Stimulated activated CD4-positive, alpha-beta T cell treated with anti-CD3 and anti-CD28 coated beads, Interleukin-1b, Interleukin-23, amount 100 ng/mL, for 48 hours (primary cell): ENCODE data around the gene A2M.

Source experiments
- DNase-seq: peaks from one replicate; pipeline ENCODE4 v3.0.0-alpha.2; 2020

Gene A2M

DNA sequence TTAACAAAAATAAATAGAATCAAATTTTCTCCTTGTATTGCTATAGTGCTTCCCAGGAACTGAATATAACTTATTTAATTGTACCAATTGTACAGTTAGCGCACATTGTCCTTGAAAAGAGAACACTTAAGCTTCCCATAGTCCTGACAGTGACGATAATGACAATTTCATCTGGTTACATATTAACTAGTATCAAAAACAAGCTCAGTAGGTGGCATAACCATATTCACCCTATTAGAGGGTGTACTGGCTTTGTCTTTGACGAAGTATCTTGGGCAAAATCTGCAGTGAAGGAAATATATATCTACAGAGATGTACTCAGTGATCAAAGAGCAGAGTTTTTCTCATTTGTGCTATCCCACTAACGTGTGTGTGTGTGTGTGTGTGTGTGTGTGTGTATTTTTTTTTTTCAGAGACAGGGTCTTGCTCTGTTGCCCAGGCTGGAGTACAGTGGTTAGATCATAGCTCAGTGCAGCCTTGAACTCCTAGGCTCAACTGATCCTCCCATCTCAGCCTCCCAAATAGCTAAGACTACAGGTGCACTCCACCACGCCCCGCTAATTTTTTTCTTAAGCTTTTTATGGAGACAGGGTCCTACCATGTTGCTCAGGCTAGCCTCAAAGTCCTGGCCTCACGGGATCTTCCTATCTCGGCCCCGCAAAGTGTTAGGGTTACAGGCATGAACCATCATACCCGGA lies 4.9 kb upstream of the A2M start:
- DNase-seq, result no peak

DNA sequence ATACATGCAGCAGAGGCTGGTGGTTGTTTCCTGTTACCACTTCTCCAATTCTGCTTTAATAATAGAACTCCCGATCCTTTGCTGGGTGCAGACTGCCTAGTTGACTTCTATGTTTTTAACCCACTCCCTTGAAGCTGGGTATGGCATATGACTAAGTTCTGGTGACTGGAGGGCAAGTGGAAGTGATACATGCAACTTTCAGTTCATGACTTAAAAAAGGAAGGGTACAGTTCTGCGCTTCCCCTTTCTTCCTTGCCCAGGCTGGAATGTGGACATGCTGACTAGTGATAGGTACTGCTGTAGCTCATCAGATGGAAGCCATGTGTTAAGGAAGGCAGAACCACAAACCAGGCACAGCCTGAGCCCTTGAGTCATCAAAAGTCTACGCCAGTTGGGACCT lies 2.4 kb upstream of the A2M start:
- no peak for DNase-seq

DNA sequence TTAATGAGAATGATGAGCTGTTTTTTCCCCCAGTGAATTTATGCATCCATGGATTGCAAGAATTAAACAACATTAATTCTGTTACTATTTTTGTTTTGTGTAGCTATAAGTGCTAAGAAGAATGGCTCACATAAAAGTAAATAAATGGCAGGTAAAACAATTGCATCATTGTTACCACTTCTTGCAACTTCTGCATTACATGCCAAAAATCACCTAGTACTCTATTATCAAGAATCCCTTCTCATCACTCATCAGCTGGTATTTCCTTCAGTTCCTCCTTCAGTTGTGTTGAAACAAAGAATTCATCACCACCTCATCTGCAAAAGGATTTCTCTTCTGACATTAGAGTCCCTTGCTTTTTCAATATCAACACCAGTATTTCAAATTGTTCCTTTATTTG lies 773 bp downstream of the A2M start:
- DNase-seq, result no peak

DNA sequence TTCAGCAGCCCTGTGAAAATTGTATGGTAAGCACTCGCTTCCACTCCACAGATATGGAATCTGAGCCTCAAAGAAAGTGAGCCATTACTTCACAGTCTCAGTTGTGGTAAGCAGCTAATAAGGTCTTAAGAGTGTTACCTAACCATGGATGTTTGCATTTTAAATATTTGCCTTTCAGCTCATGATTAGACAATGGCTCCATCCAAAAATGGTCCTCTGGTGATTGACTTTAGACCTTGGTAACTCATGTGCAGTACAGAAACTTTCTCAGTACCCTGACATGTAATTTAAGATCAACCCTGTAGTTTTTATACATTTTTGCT lies 1.8 kb downstream of the A2M start:
- DNase-seq, result no peak

DNA sequence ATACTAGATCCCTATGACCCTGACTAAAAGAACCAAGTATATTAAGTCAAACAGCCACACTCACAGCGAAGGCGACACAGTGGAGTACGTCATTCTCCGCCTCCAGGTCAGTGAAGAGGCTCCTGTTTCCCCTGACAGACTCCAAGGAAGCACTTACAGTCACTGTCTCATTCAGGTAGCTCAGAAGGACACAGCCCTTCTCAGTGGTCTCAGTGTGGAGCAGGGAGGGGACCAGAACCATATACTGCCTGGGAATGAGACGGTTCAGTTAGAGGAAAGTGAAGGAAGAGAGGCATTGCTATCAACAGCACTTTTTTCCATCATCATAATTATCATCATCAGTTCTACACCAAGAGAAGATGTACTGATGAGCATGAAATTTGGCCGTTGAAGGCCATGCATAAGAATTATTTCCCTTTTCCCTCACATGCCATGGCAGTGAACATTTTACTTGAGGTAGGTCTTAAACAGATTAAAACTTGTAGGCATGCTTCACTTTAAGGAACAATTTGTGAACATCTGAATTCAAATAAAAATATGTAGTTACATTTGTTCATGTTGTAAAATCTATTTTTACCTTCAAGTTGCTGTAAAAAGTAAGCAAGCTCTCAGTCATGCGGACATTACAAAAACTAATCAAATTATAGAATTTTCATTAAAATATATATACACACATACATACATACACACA lies 2.3 kb downstream of the A2M start:
- DNase-seq, result no peak

DNA sequence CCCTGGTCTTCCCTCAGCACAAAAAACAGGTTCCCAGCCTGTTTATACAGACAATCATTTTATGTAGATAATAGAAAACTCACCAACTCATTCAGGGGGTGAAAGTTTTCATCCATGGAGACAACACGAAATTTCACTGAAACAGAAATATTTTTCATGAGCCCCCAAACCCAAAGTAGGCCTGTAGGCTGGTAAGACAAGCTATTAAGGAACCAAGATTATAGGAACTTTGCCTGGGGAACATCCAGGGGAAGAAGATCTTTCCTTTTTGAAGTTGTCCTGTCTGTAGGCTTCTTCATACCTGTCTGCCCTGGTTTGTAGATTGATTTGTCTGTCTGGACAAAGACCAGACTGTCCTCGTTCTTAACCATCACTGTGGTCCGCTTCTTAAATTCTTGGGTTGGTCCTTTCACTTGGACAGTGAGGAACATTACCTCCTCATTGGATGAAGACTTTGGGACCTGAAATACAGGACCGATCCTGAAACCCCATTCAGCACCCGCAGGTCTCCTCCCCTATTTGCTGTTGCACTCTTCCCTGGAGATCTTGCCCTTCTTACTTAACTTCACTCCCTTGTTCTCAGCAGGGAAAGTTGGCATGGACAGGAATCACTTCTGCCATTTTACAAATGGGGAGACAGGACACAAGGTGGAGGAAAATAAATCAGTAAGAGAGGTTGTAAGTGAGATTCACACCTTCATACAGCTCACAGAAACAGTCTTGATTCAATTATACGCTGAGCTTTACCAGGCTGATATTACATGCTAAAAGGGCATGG lies 3.5 kb downstream of the A2M start:
- no peak for DNase-seq

DNA sequence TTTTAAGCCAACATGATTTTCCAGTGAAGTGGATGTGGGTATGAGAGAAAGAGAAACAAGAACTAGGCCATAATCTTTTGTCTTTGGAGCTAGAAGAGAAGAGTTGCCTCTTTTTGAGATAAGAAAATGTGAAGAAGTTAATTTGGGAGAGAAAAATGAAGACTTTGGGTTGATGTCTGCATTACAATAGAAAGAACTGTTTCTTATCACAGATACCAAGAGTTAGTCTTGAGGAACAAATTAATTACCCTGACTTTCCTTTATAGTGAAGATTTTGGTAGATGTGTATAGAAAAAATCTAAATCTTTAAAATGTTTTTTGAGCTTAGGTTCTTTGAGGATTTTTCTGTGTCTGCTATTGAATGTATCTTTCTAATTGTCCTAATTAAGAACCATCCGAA lies 4.2 kb downstream of the A2M start:
- DNase-seq, result no peak

DNA sequence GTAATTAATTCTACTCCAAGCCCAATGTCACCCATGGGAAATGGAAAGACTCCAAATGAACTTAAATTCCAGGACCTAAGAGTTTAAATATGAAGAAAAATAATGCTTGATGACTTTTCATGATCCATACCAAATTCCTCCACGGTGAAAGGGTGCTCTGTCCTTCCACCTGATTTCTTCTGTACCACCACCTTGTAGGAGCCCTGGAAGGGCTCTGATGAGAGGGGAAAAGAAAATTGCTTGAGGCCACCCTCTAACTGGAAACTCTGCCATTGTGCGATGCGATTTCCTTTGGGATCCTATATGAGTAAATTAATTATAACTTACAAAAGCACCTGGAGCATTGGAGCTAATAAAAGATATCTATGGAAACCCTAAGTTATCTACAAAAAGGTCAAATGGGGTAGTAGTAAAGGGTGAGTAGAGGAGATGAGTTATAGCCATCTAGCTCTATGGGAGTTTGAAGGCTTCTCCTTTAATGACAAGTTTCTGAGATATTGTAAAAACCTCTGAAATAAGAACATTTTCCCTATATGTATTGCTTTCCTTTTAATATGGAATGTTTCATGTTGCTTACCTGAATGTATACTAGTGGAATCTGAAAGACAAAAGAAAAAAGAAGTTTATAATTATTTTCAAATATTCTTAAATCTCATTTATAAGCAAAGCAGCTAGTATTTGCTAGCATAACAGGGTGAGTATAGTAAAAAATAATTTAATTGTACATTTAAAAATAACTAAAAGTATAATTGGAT lies 5.8 kb downstream of the A2M start:
- no peak for DNase-seq

DNA sequence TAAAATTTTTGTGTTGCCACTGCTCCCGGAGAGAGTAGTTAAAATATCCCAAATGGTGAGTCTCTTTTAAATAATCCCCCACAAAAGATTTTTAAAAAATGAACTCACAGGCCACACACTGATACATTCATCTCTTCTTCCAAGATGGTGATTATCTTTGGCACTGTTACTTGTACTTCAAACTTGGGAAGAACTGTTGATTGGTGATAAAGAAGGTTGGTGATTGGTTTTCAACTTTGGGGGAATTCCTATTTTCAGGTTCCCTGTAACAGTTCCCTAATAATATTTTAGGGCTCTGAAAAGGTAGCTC lies 6.6 kb downstream of the A2M start:
- no peak for DNase-seq

DNA sequence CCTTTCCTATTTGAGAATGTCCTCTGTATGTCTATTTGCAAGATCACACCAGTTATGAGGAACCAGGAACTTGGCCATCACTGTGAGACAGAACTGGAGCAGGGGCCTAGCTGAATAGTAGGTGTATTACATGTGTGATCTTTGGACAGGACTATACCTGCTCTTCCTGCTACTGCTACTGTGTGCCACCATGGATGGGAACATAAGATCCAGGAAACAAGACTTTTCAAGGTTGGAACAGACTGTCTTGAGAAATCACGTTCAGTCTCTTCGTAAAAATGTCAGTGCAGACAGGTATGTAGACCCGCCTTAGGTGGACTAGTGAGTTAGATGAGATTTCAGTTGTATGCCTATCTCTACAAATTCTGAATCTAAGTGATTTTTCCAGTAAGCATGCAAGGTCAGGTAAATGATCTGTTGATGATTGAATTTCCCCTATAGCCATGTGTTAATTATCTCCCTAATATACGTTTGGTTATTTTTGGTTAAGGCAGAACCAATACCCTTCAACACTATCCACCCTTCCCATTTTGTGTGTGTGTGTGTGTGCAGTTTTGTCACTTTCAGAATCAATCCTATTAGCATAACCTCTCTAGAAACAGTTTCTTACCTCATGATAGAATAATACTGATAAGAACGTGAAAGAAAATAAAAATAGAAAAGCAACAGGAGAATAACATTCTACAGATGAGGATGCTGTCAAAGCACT lies 7.1 kb downstream of the A2M start:
- DNase-seq, result no peak

DNA sequence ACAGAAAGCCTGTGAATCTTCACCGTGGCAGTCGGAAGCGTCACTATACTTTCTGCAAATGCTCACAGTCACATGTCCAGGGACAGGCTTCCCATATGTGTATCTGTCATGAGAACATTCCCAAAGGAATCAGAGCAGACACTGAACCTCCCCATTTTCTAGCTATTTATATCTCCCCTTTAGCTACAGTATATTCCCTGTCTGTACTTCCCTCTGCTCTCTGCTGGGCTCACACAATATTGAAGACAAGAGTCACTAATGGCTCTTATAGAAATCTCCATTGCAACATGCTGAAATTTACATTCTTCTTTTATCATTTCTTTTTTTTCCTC lies 8.2 kb downstream of the A2M start:
- DNase-seq, result no peak

DNA sequence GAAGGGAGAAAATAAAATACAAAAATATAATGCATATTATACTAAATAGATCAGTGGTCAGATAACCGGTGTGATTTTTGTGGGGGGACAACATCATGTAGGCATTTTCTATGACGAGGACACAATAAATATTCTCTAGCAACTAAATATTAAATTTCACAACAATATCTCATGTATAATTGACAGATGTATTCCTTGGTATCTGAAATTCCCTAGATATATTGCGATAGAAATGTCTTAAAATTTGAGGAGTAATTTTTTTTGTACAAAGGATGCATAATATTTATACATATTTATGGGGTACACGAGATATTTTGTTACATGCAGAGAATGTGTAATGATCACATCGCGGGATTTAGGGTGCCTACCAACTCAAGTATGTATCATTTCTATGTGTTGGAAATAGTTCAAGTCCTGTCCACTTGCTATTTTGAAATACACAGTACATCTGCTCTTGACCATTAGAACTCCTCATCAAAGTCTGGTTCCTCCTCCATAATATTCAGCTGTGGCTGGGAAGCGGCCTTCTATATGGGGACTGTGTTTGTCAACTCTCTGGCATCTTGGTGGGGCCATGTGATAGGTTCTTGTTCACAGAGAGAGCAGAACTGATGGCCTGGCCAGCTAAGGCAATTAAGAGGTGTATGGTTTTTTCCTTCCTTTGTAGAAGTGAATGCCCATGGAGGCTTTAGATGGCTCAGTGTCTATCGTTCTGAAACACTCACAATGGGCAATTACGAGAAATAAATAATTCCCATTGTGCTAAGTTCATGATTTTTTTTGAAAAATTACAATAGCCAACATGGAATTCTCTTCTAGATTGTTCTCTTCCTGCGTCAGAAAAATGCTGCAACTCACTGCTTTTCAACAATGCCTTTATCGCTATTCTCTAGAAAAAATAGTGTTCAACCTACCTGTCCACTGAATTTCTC lies 8.8 kb downstream of the A2M start:
- no peak for DNase-seq

DNA sequence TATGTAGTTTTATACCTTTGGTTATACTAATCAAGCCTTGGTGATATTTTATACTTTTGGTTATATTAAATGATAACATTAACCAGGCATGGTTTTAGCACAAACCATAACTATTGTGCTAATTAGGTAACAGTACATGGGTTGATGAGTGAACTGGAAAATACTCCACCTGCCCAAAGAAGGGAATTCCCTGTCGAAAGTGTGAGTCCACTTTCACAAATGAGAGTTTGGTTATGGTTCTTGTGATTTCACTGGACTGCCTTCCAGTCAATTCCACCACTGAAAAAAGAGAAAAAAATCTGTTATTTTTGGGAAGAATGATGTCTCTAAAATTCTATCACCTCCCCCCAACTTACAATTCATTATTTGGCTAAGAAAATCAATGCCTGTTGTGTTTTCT lies 9.7 kb downstream of the A2M start:
- no peak for DNase-seq

DNA sequence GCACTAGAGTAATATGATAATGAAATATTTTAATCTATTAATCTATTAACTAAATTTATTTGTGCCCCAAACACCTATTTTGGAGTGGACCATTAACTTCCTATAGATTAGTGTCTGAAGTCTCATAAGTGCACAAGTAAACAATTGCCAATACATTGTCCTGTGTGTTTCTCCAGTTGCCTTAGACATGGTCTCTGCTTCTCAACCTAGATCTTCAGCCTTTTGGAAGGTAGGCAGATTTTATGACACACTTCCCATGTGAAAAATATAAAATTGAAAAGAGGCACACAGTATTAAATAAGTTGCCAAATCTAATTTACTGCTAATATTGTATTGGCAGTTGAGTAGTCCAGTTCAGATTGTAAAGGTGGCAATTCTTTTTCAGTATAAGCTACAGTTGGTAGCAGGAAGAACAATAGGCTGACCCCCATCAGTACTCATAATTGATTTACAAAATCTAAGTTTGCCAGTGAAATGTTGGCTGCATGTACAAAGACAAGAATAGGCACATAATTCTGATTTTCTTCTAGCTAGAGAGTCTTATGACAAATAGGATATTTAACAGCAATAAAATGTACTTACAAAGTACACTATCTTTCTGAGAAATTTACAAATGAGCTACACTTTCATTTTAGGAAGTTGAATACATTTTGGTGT lies 10.8 kb downstream of the A2M start:
- DNase-seq, result no peak

DNA sequence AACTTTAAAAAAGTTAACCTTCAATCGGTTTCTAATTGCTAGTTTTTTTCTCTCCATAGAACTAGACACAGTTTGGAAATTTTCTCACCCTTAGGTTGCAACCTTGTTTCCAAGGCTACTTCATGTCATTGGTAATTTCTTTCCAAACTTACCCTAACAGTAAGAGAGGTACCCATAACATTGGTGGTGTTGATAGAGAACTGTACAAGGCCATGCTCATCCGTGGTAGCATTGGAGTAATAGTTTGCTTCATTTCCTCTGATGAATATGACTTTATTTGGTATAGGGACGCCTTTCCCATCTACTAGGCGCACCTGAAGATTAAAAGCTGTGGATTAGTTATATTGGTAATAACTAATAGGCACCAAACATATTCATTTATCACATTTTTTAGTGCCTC lies 11.6 kb downstream of the A2M start:
- DNase-seq, result no peak

DNA sequence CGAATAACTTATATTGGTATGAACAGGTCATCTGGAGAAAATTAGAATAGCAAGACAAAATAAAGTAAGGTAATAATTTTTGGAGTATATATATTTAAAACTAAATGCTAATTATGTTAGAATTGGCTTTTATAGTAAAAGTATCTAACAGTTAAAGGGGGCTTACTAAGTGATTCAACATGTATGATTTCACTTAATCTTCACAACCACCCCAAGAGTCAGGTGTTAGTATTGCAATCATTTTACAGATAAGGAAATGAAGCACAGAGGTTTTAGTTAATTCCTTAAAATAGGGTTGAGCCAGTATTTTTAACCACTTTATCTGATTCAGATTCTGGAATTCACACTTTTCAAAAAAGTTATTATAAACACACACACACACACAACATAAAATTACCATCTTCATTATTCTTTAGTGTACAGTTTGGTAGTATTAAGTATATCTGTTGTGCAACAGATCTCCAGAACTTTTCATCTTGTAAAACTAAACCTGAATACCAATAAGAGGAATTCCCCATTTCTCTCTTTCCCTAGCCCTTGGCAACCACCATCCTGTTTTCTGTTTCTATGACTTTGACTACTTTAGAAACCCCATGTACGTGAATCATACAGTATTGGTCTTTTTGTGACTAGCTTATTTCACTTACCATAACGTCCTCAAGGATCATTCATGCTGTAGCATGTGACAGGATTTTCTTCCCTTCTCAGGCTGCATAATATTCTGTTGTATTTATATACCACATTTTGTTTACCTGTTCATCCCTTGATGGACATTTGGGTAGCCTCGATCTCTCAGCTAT lies 12.5 kb downstream of the A2M start:
- no peak for DNase-seq

DNA sequence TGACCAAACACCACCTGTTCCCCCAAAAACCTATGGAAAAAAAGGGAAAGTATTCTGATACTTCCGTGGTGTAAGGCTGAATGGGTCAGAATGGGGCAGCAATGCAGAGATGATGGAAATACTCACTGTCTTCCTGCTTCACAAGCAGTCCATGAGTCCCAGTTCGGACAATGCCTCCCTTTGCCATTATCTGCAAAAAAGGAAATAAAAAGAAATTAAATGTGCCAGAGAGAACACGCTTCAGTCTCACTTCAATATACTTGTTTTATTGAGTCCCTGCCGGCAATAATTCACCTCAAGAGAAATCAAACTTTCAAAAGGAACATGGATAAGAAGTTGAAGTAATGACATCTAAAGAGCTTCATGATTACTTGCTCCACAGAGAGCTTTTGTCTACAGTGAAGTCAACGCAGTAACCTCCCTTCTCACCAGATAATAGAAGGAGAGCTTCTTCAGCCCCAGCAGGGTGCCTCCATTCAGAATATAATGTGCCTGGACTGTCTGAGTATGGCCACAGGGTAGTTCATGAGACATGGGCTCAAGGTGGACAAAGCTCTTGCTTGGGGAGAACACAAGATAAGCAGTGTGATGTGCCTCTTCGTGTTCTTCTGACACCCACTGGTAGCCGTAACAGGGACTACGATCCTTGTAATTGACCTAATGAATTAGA lies 14.6 kb downstream of the A2M start:
- no peak for DNase-seq

DNA sequence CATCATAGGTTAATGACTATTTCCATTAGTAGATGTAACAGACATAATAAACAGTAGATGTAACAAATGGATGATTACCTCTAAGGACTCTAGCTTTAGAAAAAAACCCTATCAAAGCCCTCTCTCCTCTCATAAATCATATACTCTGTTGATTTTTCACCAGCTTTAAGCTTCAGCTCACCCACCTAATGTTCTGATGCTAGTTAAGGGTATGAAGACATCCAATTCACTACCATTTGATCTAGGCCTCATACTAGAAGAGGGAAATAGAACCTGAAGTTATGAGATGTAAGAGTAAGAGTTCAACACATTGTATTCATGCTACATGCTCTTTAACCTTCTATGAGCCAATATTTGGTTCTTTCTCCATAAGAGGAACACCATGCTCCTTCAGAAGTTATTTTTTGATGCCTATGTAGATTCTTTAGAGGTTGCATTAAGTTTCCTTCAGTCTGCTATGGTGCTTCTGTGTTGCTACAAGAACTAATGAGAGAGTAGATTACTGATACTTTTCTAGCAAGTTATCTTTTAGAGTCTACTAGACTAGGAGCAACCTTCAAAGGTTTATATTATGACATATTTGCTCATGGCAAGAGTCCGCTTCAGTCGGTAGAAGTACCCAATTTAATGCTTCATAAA lies 16.0 kb downstream of the A2M start:
- no peak for DNase-seq

DNA sequence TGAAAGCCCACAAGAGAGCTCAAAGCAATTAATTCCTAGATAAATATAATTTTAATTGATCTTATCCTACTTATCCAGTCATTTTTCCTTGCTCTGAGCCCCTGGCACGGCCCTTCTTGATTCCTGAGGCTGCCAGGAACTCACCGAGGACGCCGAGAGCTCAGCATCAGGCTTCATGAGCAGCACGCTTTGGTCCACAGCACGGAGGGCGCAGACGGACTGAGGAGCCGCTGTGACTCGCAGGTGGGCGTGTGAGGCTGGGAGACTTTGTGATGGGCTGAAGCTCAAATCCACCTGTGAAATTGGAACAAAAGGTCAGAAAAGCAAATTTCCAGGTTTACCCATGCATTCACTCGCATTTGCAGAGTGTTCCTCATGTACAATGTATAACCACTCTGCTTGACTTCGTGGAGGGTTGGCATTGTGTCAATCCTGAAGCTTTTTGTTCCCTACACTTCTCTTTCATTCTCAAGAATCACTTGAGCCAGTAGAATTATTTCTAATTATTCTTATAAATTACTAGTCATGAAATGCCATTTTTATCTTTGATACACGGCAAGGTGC lies 17.2 kb downstream of the A2M start:
- no peak for DNase-seq
